Medulla oblongata (tissue), 1 donor: Measurements from ENCODE around the gene GAN.

Experiments used
- DNase-seq: peaks from one replicate; pipeline ENCODE4 v3.0.0-alpha.2; 2015; ENCODE audit errors: extremely low spot score

Gene GAN

DNA sequence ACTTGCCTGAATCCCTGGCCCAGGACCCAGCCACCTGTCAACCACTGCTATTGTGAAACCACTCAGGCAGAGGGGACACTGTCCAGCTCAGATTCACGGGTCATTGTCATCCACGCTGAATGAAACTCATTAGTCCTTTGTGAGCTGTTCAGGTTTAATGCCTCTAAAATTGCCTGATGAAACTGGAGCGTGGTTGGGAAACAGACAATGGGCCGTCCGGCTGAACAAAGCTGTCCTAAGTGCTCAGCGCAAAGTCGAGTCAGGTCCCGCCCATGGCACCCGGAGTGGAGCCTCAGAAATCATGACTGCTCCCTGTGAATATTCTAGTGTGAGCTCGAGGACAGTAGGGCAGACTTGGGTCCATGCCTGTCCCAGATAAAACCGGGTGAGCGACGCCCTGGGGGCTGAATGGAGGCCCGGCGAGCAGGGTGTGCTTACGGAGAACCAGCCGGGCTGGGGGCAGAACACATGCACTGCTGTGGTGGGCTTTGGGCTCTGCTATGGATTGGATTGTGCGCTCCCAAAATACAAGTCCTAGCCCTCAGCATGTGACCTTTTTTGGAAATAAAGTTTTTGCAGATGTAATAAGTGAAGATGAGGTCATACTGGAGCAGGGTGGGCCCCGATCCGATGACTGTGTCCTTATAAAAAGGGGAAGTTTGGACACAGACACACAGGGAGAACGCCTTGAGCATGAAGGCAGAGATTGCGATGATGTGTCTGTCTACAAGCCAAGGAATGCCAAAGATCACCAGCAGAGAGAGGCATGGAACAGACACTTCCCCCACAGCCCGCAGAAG, 117.0 kb downstream of the GAN start:
- peak; percentile 49 for DNase-seq

DNA sequence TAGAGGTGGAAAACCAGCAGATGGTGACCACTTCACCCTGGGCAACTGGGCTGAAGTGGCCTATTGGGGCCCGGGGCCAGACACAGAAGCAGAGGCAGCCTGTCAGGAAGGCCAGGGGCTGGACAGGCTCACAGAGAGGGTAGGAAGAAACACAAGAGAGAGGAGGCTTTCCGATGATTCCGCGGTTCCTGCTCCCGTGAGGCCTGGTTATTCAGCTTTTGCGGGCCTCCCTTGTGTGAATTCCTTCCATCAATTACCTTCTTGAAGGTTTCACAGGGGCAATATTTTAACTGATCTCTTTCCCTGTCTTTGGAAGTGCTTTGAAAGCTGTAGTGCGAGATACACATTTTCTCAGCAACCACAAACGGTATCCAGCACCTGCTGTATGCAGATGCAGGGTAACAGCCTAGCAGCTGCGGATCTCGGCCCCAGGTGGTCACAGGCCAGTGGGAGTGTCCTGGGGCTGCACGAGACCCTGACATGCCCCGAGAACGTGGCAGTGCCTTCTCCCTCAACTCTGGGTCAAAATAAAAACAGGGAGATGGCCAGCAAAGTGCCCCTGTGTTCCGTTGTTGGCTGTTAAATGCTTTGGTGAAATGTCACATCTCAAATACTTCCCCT, 118.3 kb downstream of the GAN start:
- DNase-seq, result no peak

DNA sequence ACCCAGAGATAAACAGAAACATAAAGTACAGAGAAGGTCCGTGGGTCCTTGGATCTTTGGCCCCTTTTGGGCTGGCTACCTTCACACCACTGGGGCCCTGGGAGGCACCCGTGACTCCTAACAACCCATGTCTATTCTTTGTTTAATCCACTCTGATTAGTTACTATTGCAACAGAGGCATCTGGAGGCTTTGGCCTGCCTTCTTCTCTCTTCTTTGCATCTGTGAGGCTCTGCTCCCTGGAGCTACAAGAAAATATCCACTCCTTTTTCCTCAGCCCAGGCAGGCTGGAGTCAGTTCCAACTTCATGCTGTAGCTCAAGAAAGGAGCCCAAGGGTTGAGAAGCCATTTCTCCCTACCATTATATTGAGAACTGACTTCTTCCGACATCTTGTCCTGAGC, 120.3 kb downstream of the GAN start:
- no peak for DNase-seq

DNA sequence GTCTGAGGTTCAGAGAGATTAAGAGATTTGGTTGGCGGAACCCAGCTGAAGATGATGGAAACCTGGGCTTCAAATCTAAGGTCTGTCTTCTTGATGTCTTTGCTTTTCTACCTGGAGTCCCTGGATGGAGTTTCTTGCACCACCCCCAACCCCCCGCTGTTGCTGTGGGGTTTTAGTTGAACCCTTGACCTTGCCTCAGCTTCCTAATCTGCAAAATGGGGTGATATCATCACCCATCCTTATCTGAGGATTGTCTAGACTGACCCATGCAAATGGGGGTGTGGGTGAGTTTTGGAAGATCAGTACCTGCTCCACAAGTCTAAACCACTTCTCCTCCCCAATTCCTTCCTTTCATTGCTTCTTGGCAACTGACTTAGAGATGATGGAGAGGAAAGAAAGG, 120.8 kb downstream of the GAN start:
- no peak for DNase-seq

DNA sequence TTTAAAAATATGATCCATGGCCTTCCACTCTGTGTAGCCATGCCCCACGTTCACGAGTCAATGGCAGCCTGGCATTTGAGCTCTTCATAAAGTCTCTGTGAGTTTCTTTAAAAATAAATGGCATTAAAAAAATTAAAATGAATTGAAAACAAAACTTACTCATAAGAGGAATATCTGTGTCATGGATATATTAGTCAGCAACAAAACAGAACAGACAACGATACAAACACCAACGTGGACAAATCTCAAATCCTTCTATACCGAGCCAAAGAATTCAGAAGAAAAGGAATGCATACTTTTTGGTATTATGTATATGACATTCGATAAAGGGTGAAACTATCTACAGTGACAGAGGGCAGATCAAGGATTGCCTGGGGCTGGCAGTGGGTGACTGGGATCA, 121.6 kb downstream of the GAN start:
- DNase-seq, result no peak

DNA sequence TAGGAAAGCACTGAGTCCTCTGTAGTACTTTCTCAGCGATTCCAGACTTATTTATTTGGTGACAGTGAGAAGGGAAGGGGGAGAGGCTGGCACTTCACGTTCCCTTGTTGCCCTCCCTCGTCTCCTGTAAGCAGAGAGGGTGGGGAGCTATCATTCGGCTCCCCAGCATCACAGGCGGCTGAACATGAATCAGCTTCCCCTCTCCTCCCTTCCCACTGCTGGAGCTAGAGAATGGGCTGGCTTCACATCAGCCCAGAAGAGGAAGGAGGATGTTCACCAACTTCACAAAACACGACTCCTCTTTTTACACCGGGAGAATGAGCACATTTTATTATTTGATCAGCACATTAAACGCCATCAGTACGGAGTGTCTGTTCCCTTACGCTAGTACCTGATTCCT, 123.1 kb downstream of the GAN start:
- DNase-seq, result peak; percentile 11
